GM18858 (cell line): ENCODE data around the gene MMP20.

Experiments used
- ATAC-seq: cut with Tn5 transposase; IDR thresholded peaks from one replicate; pipeline ENCODE4 v1.9.1; 2021; ENCODE audit not compliant: unreplicated experiment

The MMP20 gene

GRCh38 chr11:102561636-102562035 lies 63.5 kb downstream of the MMP20 start:
- no peak for ATAC-seq

DNA sequence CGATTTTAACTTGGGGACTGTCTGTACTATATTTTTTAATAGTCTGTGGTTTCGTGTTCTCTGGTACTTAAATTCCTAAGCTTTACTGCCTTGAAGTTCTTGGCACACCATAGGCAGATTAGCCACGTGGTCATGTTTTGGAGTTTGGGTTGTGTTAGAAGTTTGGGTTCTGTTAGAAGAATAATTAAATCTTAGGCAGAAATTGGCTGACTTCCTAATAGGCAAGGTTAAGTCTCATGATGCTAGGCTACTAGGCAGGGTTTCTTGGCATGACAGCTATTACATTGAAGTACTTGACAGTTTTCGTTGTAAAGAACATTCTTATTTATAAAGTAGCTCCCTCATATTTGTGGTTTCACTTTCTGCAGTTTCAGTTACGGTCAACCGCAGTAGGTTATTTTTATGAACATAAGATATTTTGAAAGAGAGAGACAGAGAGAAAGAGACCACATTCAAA lies 64.5 kb downstream of the MMP20 start:
- ATAC-seq, result peak; percentile 69

- ATAC-seq, result peak; percentile 38
Observed at GRCh38 chr11:102559839-102560238, 65.3 kb downstream of the MMP20 start.

DNA sequence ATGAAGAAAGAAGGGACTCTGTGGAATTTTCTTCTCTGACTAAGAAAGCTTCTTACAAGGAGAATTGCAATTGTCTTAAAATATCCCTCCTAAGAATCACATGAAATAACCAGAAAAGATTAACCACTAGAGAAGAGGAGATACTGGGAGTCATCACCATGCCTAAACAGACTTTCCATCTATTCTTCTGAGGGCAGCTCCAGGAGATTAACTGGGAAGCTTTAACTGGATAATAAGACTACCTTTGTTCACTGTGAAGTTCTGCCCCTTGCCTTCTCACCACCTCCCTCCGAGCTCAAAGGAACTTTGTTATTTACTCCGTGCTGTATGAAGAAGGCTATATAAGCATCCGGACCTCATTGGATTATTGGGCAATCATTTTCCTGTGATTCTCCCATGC lies 70.0 kb downstream of the MMP20 start:
- no peak for ATAC-seq

DNA sequence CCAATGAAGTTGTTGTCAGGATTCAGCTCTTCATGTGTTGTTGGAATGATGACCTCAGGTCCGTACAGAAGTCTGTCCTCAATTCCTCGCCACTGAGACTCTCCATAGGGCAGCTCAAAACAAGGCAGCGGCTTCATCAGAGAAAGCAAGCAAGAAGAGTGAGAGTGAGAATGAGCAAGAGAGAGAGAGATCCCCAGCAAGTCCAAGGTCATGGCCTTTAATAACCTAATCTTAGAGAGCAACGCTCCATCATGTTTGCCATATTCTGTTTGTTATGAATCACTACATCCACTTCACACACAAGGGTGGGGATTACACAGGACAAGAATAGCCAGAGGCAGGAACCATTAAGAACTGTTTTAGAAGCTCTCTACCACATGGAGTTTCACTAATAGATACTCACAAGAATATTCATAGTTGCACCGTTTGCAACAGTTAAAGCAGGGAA lies 71.3 kb downstream of the MMP20 start:
- ATAC-seq, result peak; percentile 92

GRCh38 chr11:102552447-102553194 lies 72.5 kb downstream of the MMP20 start:
- ATAC-seq, result no peak

DNA sequence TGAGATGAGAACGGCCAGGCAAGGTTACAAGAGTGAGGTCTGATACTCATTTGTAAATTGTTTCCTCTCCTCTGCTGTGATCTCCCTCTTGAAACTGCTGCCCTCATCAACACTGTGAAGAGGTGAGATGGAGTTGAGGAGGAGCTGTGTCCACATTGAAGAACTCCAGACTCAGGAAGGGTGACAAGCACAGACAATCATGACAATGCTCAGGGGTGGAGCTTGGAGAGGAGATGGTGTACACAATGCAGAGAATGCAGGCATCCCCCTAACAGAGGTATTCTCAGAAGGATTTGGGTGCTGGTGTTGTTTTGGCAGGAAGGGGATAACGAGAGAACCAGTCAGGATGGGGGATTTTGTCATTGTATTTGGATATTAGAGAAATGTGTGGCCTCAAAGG lies 73.1 kb downstream of the MMP20 start:
- no peak for ATAC-seq

GRCh38 chr11:102551169-102551781 lies 73.9 kb downstream of the MMP20 start:
- no peak for ATAC-seq

- ATAC-seq, result peak; percentile 75
Observed at GRCh38 chr11:102546923-102547471, 78.1 kb downstream of the MMP20 start.

DNA sequence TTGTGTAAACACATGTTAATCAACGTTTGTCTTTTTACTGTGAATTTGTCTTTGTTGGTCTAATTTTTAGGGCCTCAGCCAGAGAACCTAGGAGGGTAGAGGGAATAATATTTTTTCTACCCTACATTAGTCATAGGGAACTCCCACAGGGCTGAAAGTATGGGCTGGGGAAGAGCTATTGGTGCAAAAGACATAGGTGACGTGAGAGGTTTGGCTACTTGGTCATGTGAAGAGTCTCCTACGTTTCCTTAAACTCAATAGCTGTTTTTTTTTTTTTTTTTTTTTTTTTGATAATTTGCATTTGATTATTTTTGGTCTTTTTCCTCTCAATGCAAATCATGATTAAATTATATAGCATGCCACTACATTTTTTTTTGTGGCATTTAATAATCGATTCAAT lies 78.7 kb downstream of the MMP20 start:
- peak; percentile 46 for ATAC-seq

DNA sequence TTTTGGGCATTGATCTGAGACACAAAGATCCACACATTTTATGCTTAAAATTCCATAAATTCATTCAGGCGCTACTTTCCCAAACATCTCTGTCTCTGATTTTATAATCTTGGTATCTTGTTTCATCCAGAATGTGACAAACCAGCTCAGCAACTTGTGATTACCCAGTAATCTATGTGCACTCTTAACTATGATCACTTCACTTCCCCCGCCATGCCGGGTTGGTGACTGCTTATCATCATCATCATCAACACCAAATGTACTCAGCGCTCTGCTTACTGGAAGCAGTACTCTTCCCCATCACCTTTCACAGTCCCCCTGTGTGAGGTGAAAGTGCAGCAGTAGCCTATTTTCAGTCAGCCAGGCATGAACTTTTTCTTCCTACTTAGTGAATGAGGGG lies 79.4 kb downstream of the MMP20 start:
- no peak for ATAC-seq

- no peak for ATAC-seq
Observed at GRCh38 chr11:102544594-102544993, 80.5 kb downstream of the MMP20 start.

DNA sequence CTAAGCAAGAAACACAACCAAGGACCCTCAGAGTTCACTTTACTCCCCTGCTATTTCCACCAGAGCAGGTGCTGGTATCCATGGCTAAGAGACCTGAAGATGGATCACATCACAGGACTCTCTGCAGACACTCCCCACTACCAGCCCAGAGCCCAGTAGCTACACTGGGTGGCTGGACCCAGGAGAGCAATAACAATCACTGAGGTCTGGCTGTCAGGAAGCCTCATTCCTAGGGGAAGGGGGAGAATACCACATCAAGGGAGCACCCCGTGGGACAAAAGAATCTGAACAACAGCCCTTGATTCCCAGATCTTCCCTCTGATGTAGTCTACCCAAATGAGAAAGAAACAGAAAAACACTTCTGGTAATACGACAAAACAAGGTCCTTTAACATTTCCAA lies 85.6 kb downstream of the MMP20 start:
- no peak for ATAC-seq

DNA sequence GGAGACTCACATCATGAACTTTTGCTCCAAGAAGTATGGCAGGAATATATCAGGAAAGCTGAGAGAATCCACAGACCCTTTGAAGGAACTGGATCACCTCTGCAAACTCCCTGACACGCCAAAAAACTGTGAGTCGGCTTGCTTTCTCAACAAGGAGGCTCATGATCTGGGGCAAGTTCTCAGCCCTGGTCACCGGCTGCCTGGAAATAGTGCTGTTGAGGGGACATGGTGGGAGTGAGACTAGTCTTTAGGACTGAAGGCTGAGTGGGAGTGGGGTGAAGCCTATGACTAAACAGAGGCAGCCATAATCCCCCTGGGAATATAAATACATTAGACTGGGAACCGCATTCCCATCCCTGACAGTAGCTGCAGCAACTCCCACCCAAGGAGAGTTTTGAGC lies 86.2 kb downstream of the MMP20 start:
- no peak for ATAC-seq

- no peak for ATAC-seq
Observed at GRCh38 chr11:102534261-102534872, 90.8 kb downstream of the MMP20 start.

GRCh38 chr11:102530558-102530957 lies 94.6 kb downstream of the MMP20 start, which contains the start of gene MMP7:
Gene MMP7 (minus strand): TSS chr11:102530747. CDS start chr11:102530700, 47 bp downstream.
- ATAC-seq, result no peak

- no peak for ATAC-seq
Observed at GRCh38 chr11:102528618-102529017, 96.5 kb downstream of the MMP20 start.

- ATAC-seq, result no peak
Observed at GRCh38 chr11:102527684-102528083, 97.4 kb downstream of the MMP20 start.

- no peak for ATAC-seq
Observed at GRCh38 chr11:102527041-102527440, 98.1 kb downstream of the MMP20 start.
